HuH-7 (cell line): Measurements from ENCODE around the gene NELL1.
"Not testable (repeated sequence)": the region's sequence is repeated elsewhere in the genome, so short reads cannot be mapped to it uniquely, and the experiment has no call there.

Experiments
- DNase-seq: peaks from one replicate; pipeline ENCODE4 v3.0.0; 2011; ENCODE audit warnings: low spot score

The NELL1 gene

GRCh38 chr11:21205205-21205604 is 535.8 kb downstream of the NELL1 start:
- DNase-seq = no peak

GRCh38 chr11:21225860-21226259 is 556.5 kb downstream of the NELL1 start:
- DNase-seq = no peak

GRCh38 chr11:21229224-21229623 is 559.8 kb downstream of the NELL1 start:
- DNase-seq = no peak

- no peak for DNase-seq
Observed at GRCh38 chr11:21250196-21250595, 580.8 kb downstream of the NELL1 start.

GRCh38 chr11:21254055-21254454 is 584.7 kb downstream of the NELL1 start:
- DNase-seq = no peak

GRCh38 chr11:21254790-21255189 is 585.4 kb downstream of the NELL1 start:
- no peak for DNase-seq

GRCh38 chr11:21257461-21257860 is 588.1 kb downstream of the NELL1 start:
- DNase-seq = no peak

- DNase-seq = no peak
Observed at GRCh38 chr11:21258414-21258813, 589.0 kb downstream of the NELL1 start.

GRCh38 chr11:21260101-21260500 is 590.7 kb downstream of the NELL1 start:
- no peak for DNase-seq

GRCh38 chr11:21262992-21263391 is 593.6 kb downstream of the NELL1 start:
- DNase-seq = no peak

GRCh38 chr11:21264125-21264524 is 594.7 kb downstream of the NELL1 start:
- no peak for DNase-seq

- DNase-seq = no peak
Observed at GRCh38 chr11:21268036-21268435, 598.6 kb downstream of the NELL1 start.

GRCh38 chr11:21272139-21272538 is 602.8 kb downstream of the NELL1 start:
- not testable (repeated sequence) for DNase-seq

- DNase-seq = no peak
Observed at GRCh38 chr11:21278840-21279239, 609.5 kb downstream of the NELL1 start.

- DNase-seq = no peak
Observed at GRCh38 chr11:21285104-21285503, 615.7 kb downstream of the NELL1 start.

GRCh38 chr11:21289686-21290085 is 620.3 kb downstream of the NELL1 start:
- no peak for DNase-seq

GRCh38 chr11:21295508-21295907 is 626.1 kb downstream of the NELL1 start:
- no peak for DNase-seq

GRCh38 chr11:21301981-21302380 is 632.6 kb downstream of the NELL1 start:
- DNase-seq = no peak

- no peak for DNase-seq
Observed at GRCh38 chr11:21306739-21307358, 637.5 kb downstream of the NELL1 start.

- no peak for DNase-seq
Observed at GRCh38 chr11:21307874-21308273, 638.5 kb downstream of the NELL1 start.

- DNase-seq = no peak
Observed at GRCh38 chr11:21316591-21316990, 647.2 kb downstream of the NELL1 start.

- DNase-seq = no peak
Observed at GRCh38 chr11:21321072-21321471, 651.7 kb downstream of the NELL1 start.

- no peak for DNase-seq
Observed at GRCh38 chr11:21321530-21321929, 652.1 kb downstream of the NELL1 start.

GRCh38 chr11:21323617-21324016 is 654.2 kb downstream of the NELL1 start:
- DNase-seq = no peak

- no peak for DNase-seq
Observed at GRCh38 chr11:21343204-21343603, 673.8 kb downstream of the NELL1 start.
